Astrocyte of the cerebellum (primary cell): ENCODE data around the gene JAKMIP2.
A peak's percentile ranks its signal among the peaks of the same experiment; 100 is the strongest.

Source experiments
- DNase-seq: peaks from one replicate; pipeline ENCODE4 v3.0.0-alpha.2; 2011; ENCODE audit warnings: low read depth
- H3K4me3 ChIP-seq: 2 replicates; pipeline ENCODE4 v1.5.1; 2011; ENCODE audit warnings: mild to moderate bottlenecking, low read depth, low read length, moderate library complexity
- in situ Hi-C: cut with HindIII; loops from 2 replicates; pipeline ENCODE4 v1.10.0; 2017; ENCODE audit warnings: low sequenced_read_pairs
- TF ChIP-seq, protein P1 (sequence below): IDR thresholded peaks from 2 replicates; pipeline ENCODE4 v1.5.1; 2012; ENCODE audit warnings: low read length, low read depth, moderate library complexity, mild to moderate bottlenecking; ENCODE audit errors: missing control alignments

Gene JAKMIP2

GRCh38 chr5:147629196-147629595 lies 153.3 kb downstream of the JAKMIP2 start:
- peak; percentile 83 for DNase-seq
- in situ Hi-C loops = no loop called here
- TF ChIP-seq, protein P1, sequence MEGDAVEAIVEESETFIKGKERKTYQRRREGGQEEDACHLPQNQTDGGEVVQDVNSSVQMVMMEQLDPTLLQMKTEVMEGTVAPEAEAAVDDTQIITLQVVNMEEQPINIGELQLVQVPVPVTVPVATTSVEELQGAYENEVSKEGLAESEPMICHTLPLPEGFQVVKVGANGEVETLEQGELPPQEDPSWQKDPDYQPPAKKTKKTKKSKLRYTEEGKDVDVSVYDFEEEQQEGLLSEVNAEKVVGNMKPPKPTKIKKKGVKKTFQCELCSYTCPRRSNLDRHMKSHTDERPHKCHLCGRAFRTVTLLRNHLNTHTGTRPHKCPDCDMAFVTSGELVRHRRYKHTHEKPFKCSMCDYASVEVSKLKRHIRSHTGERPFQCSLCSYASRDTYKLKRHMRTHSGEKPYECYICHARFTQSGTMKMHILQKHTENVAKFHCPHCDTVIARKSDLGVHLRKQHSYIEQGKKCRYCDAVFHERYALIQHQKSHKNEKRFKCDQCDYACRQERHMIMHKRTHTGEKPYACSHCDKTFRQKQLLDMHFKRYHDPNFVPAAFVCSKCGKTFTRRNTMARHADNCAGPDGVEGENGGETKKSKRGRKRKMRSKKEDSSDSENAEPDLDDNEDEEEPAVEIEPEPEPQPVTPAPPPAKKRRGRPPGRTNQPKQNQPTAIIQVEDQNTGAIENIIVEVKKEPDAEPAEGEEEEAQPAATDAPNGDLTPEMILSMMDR = no peak
- no peak overlapping the region for H3K4me3 ChIP-seq

DNA sequence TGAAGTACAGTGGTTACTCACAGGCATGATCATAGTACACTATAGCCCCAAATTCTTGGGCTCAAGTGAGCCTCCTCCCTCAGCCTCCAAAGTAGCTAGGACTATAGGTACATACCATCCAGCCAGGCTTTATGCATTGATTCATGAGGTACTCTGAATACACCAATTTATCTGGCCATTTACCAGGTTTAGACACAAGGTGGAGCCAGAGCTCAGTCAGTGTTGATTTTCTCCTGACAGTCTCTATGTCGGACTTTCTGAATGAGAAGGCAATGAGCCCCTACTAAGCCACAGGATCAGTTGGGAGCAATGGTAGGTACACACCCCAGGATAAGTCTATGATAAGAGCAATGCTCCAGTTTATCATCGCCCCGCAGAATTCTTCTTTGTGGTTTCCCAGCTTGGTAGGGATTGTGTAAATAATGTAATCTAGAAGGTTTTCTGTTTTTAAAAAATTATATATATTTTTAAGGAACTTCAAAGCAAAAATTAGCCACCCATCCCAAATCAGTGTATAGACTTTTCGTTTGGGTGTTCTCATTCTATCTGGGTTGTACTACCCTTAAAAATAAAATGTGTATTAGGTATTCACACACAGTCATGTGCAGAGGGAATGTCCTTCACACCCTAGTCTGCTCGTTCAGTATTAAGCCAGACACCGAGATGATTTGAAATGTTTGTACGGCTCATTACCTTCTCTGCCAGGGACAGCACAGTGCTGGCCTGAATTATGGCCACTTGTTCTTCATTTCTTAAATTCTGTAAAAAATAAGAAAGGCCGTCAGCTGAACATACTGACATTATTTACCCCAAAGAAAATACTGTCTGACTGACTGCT lies 154.3 kb downstream of the JAKMIP2 start:
- in situ Hi-C loops = no loop called here
- no peak overlapping the region for H3K4me3 ChIP-seq
- TF ChIP-seq, protein P1 = peak; percentile 83
- DNase-seq = peak; percentile 75

DNA sequence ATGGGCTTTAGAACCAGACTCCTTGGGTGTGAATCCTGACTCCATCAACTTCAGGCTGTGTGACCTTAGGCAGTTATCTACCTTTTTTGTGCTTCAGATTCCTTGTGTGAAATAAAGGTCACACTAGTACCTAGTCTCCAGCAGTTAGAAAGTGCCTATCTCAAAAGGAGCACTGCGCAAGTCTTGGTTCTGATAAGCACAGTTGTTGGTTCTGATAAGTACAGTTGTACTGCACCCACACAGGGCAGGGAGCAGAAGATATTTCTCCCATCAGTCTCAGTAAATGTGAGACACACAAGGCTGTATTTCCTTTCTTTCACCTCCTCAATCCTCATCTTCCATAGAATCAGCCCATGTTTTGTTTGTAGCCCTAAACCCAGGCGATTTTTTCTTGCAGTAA lies 156.1 kb downstream of the JAKMIP2 start:
- in situ Hi-C loops = no loop called here
- no peak for DNase-seq
- TF ChIP-seq, protein P1 = no peak
- no peak overlapping the region for H3K4me3 ChIP-seq

GRCh38 chr5:147621016-147621415 lies 161.5 kb downstream of the JAKMIP2 start:
- TF ChIP-seq, protein P1 = no peak
- DNase-seq = no peak
- H3K4me3 ChIP-seq = no peak overlapping the region
- in situ Hi-C loops = no loop called here

DNA sequence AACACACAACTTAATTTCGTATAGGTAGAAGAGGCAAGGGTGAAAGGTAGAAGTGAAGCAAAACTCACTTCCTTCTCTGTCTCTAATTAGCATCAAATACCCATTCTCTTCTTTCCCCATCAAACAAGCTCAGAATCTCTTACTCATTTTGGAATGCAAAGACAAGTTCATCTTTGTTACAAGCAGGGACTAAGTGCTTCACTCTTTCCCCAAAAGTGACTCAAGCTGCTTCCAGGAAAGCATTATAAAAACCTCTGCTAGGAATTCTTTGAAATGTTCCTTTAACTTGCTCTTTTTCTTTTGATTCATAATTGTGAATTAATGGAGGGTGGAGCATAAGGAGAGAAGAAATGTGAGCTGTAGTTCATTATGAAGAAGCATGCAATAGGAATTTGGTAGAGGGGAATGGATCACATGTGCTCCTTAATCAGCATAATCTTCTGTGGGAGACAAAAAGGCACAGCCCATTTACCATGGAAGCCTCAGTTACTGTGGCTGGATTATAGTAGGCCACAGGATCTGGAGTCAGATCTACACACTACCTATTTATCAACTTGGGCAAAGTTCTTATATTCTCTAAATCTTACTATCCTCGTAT lies 163.1 kb downstream of the JAKMIP2 start:
- in situ Hi-C loops = no loop called here
- TF ChIP-seq, protein P1 = no peak
- DNase-seq = no peak
- H3K4me3 ChIP-seq = no peak overlapping the region

- in situ Hi-C loops = no loop called here
- no peak for DNase-seq
- TF ChIP-seq, protein P1 = no peak
- H3K4me3 ChIP-seq = no peak overlapping the region
Measured at GRCh38 chr5:147617711-147618350, 164.7 kb downstream of the JAKMIP2 start.
